GM19351 (cell line): ENCODE measurements around the gene SOX2.

ENCODE experiments used
- ATAC-seq: cut with Tn5 transposase; IDR thresholded peaks from one replicate; pipeline ENCODE4 v1.9.1; 2021; ENCODE audit warnings: mild to moderate bottlenecking, moderate library complexity; ENCODE audit not compliant: unreplicated experiment

The SOX2 gene

DNA sequence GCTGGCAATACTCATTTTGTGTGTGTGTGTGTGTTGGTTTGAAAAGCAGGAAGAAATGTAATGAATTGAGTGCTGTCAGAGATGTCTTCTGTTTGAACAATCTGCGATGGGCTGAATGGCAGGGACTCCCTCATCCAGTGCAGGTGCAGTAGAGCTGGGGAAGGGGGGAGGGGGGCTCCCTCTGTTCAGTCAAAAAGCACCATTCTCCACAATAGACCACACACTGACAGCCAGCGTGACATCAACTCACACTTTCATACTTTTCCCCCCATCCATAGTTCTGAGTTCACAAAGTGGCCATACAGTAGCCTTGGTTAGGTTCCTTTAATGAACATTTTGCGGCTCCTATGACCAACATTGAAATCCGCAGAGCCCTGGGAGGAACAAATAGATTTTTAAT lies 10.4 kb downstream of the SOX2 start:
- ATAC-seq, result no peak

- no peak for ATAC-seq
Measured at GRCh38 chr3:181722766-181723425, 11.2 kb downstream of the SOX2 start.

GRCh38 chr3:181723625-181724191 lies 12.0 kb downstream of the SOX2 start:
- no peak for ATAC-seq

GRCh38 chr3:181724192-181724965 lies 12.7 kb downstream of the SOX2 start:
- ATAC-seq, result no peak

DNA sequence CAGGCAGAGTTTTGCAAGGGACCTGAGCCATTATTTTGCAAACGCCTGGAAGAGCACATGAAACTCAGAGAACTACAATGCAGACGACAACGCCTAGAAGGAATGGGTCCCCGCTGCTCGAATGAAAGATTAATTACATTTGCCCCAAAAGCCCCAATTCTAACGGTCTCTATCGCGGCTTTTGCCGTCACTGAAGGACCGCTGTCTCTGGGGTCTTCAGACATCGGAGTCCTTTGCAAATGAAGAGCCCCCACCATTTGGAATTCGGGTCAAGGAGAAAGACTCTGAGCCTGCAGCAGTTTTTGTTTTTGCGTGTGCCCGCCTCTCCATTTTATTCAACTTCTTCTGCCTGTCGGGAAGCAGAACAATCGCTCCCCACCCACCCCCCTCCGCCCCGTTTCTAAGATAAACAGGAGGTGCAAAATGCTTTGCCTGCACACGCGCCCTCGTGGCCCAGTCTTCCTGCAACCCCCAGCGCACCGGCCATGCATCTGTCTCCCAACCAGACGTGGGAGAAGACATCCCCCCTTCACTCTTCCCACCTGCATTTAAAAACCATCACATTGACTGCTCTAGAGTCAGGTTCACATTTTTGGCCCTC lies 13.5 kb downstream of the SOX2 start:
- ATAC-seq, result no peak

- ATAC-seq, result no peak
Measured at GRCh38 chr3:181725830-181726229, 14.1 kb downstream of the SOX2 start.

DNA sequence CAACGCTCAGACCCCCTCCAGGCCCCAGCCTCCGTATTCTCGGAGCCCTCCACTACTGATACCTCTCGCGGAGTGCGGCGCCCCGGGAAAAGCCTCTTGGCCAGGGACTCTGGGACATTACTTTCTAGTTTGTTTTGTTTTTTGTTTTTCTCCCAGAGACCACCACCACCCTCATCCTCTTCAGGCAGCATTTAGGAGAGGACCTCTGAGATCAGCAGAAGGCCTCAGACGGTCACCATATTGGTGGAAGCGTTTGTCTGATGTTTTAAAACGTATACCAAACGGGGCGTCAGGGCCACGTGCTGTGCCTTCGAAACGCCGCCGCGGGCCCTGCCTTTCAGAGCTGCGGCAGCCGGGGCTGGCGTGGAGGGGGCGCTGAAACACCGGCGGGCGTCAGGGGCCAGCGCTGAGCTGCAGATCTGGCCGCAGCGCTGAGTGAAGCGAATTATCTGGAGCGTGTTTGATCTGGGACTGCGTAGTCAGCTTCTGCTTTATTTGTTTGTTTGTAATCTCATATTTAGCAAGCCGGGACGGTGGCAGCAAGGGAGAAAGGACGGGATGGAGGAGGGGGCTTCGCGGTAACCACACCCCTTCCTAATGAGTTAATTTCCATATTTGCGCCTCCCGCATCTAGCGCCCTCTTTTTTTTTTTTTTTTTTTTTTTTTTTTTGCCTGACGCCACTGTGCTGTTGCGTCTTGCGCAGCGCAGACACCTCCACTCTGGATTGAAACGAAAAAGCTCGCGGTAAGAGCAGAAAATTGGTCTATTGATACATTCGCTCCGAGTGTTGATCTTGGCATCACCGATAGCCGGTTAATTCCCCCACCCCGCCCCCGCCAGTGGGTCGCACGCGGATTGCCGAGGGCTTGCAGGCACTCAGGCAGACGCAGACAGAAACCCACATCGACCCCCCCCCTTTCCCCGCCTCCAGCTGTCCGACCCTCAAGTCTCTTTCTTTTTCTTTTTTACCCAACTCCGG lies 14.9 kb downstream of the SOX2 start:
- no peak for ATAC-seq

DNA sequence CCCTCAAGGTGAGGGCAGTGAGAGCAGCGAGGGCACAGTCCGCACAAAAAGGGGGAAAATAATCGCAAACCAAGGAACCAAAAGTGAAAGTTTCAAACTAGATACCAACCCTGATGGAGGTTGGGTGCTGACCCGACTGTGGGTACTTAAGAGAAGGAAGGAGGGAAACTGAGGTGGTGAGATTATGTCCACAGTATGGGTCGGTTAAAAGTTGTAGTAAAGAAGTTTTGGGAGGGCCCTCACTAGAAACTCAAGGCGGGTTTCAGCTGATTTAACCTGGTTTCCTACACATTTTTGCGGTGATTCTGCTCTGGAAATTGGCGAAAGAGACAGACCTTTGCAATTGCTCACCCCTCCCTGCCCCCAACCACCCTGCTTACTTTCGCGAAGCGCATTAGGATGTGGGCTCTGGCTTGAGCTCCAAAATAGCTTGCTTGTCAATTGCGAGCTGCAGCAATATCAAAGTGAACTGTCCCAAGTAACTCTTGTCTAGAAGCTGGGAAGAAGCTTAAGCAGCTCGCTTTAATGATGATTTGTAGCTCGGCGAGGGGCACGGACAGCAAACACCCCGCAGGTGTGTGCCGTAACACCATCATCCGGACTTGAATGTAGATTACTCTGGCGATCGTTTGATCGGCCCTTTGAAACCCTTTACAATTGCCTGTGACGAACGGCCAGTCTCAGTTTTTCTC lies 15.8 kb downstream of the SOX2 start:
- ATAC-seq, result no peak

GRCh38 chr3:181728470-181729340 lies 17.0 kb downstream of the SOX2 start:
- ATAC-seq, result no peak

DNA sequence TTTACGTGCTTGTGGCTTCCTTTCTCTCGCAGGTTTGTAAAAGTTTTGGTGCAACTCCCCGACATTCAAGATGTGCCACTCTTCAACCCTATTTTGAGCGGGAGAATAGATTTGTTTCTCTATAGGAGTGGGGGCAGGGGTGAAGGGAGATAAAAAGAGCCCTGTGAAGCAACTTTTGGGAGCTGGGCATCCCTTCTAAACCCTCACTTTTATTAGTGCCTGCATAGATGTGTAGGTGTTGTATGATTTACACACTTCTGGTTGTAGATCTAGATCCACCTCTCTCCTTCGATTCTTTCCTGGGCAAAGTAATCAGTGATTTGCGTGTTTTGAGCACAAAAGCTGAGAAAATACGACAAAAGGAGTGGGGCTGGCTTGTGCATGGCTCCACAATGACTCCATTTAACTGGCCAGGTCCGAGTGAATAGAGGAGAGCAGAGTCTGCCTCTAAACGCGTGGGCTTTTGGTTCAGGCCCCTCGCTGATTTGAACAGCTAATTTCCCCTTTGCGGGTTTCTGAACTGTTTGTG lies 17.7 kb downstream of the SOX2 start:
- no peak for ATAC-seq

DNA sequence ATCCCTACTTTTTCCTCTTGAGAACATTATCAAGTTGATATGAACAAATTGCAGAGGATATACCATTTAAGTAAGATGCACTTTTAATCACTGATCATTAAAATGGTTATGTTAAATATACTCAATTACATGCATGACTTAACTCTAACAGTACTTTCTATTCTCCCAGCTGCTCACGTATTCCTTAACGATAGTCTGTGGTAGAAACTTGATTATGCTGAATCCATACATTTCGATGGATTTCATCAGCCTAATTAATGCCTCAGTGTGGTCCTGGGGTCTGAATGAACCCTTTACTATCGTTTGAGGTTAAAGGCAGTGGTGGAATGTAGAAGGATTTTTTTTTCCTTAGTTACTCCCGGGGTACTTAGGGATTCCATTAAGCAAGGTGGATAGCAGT lies 18.6 kb downstream of the SOX2 start:
- ATAC-seq, result no peak

GRCh38 chr3:181730934-181731333 lies 19.2 kb downstream of the SOX2 start:
- no peak for ATAC-seq

DNA sequence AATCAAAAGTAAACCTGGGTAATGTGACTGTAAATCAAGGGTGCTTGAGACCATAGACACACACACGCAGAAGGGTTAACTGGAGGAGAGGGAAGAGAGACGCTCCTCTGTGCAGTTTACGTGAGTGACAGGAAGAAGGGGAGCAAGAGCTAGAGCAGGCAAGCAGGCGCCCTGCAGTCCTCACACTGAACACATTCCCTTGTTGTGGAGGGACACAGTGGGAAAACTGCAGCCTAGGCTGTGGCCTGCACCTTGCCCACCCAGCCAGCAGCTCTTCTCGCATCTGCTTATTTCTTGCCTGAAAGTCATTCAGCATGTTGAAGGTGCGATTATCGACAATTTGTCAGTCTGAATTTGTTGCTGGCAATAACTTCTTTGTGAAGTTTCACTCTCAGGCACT lies 24.2 kb downstream of the SOX2 start:
- no peak for ATAC-seq

- no peak for ATAC-seq
Measured at GRCh38 chr3:181738551-181738950, 26.8 kb downstream of the SOX2 start.

GRCh38 chr3:181739628-181740027 lies 27.9 kb downstream of the SOX2 start:
- ATAC-seq, result no peak

- no peak for ATAC-seq
Measured at GRCh38 chr3:181741417-181741816, 29.7 kb downstream of the SOX2 start.

- no peak for ATAC-seq
Measured at GRCh38 chr3:181752202-181752671, 40.5 kb downstream of the SOX2 start.

GRCh38 chr3:181753391-181753790 lies 41.7 kb downstream of the SOX2 start:
- no peak for ATAC-seq

DNA sequence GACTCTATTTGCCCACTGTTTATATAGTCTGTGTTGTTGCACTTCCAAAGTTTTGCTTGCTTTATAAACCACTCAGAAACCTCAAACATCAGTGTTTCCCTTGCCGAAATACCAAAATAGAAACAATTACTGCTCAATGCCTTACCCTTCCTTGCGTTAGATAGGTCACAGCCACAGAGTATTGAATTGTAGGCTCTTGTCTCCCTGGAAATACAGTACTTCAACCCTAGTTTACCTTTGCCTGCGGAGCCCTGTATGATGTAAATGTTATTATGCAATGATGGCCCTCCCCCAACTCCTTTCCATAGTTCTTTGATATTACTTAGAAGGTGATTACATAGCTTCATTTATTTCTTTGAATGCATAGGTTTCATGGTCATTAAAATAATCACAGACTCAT lies 44.2 kb downstream of the SOX2 start:
- no peak for ATAC-seq
